Ishikawa (cell line): ENCODE data around the gene EYA2.

Experiments
- CEBPB ChIP-seq: IDR thresholded peaks from 2 replicates; pipeline ENCODE4 v1.6.1; 2012
- CREB1 ChIP-seq: IDR thresholded peaks from 2 replicates; pipeline ENCODE4 v1.6.1; 2012; ENCODE audit warnings: low read depth
- EGR1 ChIP-seq: IDR thresholded peaks from 2 replicates; pipeline ENCODE4 v1.6.1; 2012
- EP300 ChIP-seq: IDR thresholded peaks from 2 replicates; pipeline ENCODE4 v1.6.1; 2012; ENCODE audit warnings: borderline replicate concordance
- FOXM1 ChIP-seq: IDR thresholded peaks from 2 replicates; pipeline ENCODE4 v1.6.1; 2012; ENCODE audit warnings: low read depth, borderline replicate concordance
- NFIC ChIP-seq: IDR thresholded peaks from 2 replicates; pipeline ENCODE4 v1.6.1; 2012
- RAD21 ChIP-seq: IDR thresholded peaks from 2 replicates; pipeline ENCODE4 v1.6.1; 2012; ENCODE audit warnings: low read depth
- TAF1 ChIP-seq: IDR thresholded peaks from 2 replicates; pipeline ENCODE4 v1.6.1; 2012; ENCODE audit warnings: low read depth, mild to moderate bottlenecking
- TCF12 ChIP-seq: IDR thresholded peaks from 2 replicates; pipeline ENCODE4 v1.6.1; 2012; ENCODE audit warnings: low read depth
- TEAD4 ChIP-seq: IDR thresholded peaks from 2 replicates; pipeline ENCODE4 v1.6.1; 2012
- YY1 ChIP-seq: IDR thresholded peaks from 2 replicates; pipeline ENCODE4 v1.6.1; 2012; ENCODE audit warnings: low read depth
- ZBTB7A ChIP-seq: IDR thresholded peaks from 2 replicates; pipeline ENCODE4 v1.6.1; 2012; ENCODE audit warnings: low read depth
- TF ChIP-seq, protein P1 (sequence below): IDR thresholded peaks from 2 replicates; pipeline ENCODE4 v1.6.1; 2012
- TF ChIP-seq, protein P2 (sequence below): IDR thresholded peaks from 2 replicates; pipeline ENCODE4 v1.6.1; 2012
- TF ChIP-seq, protein P3 (sequence below): IDR thresholded peaks from 2 replicates; pipeline ENCODE4 v1.6.1; 2012; ENCODE audit warnings: low read depth, mild to moderate bottlenecking

EYA2 gene

DNA sequence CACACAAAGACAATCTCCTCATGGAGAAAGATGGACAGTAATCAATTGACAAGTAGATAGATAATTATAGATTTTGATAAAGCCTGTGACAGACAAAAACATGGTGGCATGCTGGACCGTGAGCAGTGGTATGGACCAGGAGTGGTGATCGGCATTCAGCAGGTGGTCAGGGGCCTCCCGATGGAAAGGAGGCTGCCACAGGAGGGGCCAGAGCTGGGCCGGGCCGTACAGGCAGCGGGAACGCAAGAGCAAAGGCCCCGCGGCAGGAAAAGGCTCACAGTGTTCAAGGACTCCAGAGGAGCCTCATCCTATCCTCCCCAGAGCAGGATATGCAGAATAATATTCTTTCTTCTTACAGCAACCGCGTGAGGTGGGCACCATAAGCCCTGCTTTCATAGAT is 123.7 kb downstream of the EYA2 start:
- TF ChIP-seq, protein P1, sequence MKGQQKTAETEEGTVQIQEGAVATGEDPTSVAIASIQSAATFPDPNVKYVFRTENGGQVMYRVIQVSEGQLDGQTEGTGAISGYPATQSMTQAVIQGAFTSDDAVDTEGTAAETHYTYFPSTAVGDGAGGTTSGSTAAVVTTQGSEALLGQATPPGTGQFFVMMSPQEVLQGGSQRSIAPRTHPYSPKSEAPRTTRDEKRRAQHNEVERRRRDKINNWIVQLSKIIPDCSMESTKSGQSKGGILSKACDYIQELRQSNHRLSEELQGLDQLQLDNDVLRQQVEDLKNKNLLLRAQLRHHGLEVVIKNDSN = no peak
- no peak for TF ChIP-seq EGR1
- no peak for TF ChIP-seq NFIC
- TF ChIP-seq CEBPB = no peak
- TF ChIP-seq, protein P2, sequence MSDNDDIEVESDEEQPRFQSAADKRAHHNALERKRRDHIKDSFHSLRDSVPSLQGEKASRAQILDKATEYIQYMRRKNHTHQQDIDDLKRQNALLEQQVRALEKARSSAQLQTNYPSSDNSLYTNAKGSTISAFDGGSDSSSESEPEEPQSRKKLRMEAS = no peak
- TF ChIP-seq YY1 = no peak
- TF ChIP-seq, protein P3, sequence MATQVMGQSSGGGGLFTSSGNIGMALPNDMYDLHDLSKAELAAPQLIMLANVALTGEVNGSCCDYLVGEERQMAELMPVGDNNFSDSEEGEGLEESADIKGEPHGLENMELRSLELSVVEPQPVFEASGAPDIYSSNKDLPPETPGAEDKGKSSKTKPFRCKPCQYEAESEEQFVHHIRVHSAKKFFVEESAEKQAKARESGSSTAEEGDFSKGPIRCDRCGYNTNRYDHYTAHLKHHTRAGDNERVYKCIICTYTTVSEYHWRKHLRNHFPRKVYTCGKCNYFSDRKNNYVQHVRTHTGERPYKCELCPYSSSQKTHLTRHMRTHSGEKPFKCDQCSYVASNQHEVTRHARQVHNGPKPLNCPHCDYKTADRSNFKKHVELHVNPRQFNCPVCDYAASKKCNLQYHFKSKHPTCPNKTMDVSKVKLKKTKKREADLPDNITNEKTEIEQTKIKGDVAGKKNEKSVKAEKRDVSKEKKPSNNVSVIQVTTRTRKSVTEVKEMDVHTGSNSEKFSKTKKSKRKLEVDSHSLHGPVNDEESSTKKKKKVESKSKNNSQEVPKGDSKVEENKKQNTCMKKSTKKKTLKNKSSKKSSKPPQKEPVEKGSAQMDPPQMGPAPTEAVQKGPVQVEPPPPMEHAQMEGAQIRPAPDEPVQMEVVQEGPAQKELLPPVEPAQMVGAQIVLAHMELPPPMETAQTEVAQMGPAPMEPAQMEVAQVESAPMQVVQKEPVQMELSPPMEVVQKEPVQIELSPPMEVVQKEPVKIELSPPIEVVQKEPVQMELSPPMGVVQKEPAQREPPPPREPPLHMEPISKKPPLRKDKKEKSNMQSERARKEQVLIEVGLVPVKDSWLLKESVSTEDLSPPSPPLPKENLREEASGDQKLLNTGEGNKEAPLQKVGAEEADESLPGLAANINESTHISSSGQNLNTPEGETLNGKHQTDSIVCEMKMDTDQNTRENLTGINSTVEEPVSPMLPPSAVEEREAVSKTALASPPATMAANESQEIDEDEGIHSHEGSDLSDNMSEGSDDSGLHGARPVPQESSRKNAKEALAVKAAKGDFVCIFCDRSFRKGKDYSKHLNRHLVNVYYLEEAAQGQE = no peak

DNA sequence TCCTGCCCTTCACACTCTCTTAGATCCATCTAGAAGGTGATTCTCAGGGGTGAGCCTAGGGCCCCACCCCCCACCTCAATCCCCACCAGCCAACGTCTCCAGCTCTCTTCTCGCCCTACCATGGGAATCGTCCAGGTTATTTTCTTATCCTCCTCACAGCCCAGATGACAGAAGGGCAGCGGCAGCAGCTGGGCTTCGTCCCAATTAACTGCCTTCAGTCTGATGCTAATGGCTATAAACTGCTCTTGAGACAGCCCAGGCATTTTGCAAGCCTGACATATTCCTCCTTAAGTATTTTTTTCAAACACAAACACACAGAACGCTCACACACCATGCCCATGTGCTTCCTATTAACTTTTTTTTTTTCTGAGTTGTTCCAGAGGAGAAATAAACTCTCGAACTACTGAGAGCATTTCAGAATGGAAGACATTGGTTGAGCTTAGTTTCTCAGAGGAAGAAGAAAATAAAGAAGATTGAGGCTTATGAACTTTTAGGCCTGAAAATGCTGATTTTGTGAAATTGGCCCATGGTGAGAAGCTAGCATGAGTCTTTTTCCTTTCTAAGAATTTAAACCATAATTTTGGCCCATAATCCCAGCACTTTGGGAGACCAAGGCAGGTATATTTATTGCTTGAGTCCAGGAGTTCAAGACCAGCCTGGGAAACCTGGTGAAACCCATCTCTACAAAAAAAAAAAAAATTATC is 124.6 kb downstream of the EYA2 start:
- TF ChIP-seq, protein P2 = no peak
- TF ChIP-seq ZBTB7A = no peak
- TF ChIP-seq CREB1 = no peak
- no peak for TF ChIP-seq CEBPB
- TF ChIP-seq TAF1 = no peak
- no peak for TF ChIP-seq YY1
- TF ChIP-seq RAD21 = no peak
- no peak for TF ChIP-seq FOXM1

DNA sequence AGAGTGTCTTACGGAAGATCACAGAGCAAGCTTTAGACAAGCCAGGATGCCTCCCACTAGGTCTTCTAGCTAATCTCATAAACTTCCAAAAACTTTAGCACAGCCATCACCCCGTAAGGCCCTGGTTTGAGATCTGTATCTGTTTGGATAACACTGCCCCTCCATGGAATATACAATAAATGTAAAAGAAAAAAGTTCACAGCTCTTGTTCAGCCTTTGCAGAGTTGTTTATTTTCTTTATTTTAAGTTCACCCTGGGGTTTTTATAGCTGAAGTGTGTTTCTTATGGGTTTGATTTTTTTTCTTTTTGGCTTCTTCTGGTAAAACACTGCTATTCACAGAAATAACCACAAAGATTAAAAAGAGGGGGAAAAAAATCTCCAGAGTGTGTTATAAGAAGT is 125.6 kb downstream of the EYA2 start:
- TF ChIP-seq, protein P3 = no peak
- no peak for TF ChIP-seq ZBTB7A
- TF ChIP-seq TEAD4 = no peak
- no peak for TF ChIP-seq FOXM1
- TF ChIP-seq RAD21 = no peak

DNA sequence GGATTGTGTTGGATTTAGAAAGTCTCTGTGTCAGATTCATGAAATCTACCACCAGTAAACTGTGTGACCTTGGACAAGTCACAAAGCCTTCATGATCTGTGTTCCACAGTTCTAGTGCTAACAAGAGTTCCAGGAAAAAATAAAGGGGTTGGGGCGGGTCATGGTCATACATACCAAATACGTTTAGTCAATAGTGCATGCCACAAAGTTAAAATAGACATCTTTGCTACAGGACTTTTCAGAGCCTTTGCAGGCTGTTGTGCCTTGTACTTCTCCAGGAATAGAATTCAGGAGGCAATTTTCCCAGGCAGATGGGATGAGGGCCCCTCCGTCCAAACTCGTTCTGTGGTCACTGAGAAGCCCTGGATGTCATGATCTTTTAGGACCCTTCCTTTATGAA is 127.2 kb downstream of the EYA2 start:
- no peak for TF ChIP-seq YY1
- TF ChIP-seq, protein P3 = no peak
- no peak for TF ChIP-seq FOXM1
- TF ChIP-seq, protein P1 = no peak
- TF ChIP-seq CEBPB = no peak
- TF ChIP-seq TCF12 = no peak
- no peak for TF ChIP-seq NFIC
- TF ChIP-seq EGR1 = no peak
- no peak for TF ChIP-seq RAD21
- TF ChIP-seq TEAD4 = no peak
- no peak for TF ChIP-seq CREB1

DNA sequence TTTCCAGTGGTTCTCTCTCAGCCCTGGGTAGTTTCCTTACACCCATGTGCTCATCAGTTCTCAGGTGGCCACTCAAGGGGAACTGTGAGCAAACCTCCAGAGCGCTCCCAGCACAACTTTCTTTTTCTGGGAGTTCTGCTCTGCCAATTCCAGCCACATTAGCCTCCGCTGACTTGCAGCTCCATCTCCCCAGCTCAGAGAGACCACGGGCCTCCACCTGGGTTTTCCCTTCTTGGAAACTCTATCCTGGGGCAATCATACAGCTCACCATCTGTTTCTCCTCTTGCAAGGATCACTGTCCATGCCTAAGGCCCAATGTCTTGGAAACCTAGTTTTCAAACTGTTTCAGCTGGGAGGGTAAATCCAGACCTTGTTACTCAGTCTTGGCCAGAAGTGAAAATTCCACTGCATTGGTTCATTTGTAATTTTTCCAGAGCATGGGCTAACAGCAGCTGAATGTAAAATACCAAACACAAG is 129.9 kb downstream of the EYA2 start:
- TF ChIP-seq TAF1 (no peak), CEBPB (no peak), ZBTB7A (no peak), CREB1 (no peak), NFIC (no peak), TCF12 (no peak), TEAD4 (no peak), RAD21 (no peak), EP300 (no peak), EGR1 (no peak), YY1 (no peak), FOXM1 (no peak)
- TF ChIP-seq, protein P3 = no peak
- TF ChIP-seq, protein P2 = no peak
- TF ChIP-seq, protein P1 = no peak
